ENCODE data around the gene COL15A1. TPM values are rescaled to one million over a fixed set of nuclear protein-coding genes. Genes with fewer than 3 reads are reported as not detected.
A peak's percentile ranks its signal among the peaks of the same experiment; 100 is the strongest.
"Not testable (repeated sequence)": the region's sequence is repeated elsewhere in the genome, so short reads cannot be mapped to it uniquely, and the experiment has no call there.

Gene COL15A1
- total RNA-seq, 1 donor from 2014 or later: 15.0 TPM

- peak in 1 of 2 donors; percentile 64 for DNase-seq (ENCODE audit: extremely low spot score in 2 of 2)
- H3K36me3 ChIP-seq: no peaks in the 10 kb centered on the region
- no peak overlapping the region for H3K4me3 ChIP-seq
- H3K27me3 ChIP-seq: no peaks in the 10 kb centered on the region
- no peak for TF ChIP-seq POLR2AphosphoS5 (IDR thresholded peaks at IDR 0.05; ENCODE audit: insufficient read depth in 1 of 2, low read depth in 1 of 2)
- no peak for TF ChIP-seq CTCF (IDR thresholded peaks at IDR 0.05)
- TF ChIP-seq POLR2A (IDR thresholded peaks at IDR 0.05): no peak
- no peak overlapping the region for H3K27ac ChIP-seq
- H3K4me1 ChIP-seq: peaks cover 7% of the 10 kb centered on the region
- intact Hi-C loops (cut with DNase I): no loop called here
- H3K9me3 ChIP-seq: no peaks in the 10 kb centered on the region
Measured at GRCh38 chr9:98899408-98900056, 44.2 kb upstream of the COL15A1 start.

GRCh38 chr9:98900244-98900643 lies 43.5 kb upstream of the COL15A1 start:
- no peaks in the 10 kb centered on the region for H3K36me3 ChIP-seq
- no peaks in the 10 kb centered on the region for H3K27me3 ChIP-seq
- H3K4me1 ChIP-seq: peaks cover 7% of the 10 kb centered on the region
- no peak overlapping the region for H3K4me3 ChIP-seq
- H3K9me3 ChIP-seq: no peaks in the 10 kb centered on the region
- DNase-seq (ENCODE audit: extremely low spot score in 2 of 2): peak in 1 of 2 donors; percentile 37
- intact Hi-C loops (cut with DNase I): no loop called here
- H3K27ac ChIP-seq: no peak overlapping the region
- TF ChIP-seq POLR2A (IDR thresholded peaks at IDR 0.05) (no peak), POLR2AphosphoS5 (IDR thresholded peaks at IDR 0.05; ENCODE audit: insufficient read depth in 1 of 2, low read depth in 1 of 2) (no peak), CTCF (IDR thresholded peaks at IDR 0.05) (no peak)

DNA sequence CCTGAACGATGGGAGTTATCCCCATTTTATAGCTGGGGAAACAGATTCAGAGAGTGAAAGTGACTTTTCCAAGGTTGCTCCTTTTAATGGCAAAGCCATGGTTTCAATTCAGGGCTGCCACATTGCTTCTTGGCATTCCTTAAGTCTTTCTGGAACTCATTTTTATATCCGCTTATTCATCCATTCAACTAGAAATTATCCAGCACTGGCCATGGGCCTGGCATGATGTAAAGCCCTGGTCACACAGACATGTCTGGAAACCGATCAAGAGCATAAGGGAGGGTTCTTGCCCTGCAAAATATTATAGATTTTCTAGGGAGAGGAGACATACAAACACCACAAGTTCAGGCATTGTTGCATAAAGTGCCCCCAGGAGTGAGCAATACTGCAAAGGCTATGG lies 43.0 kb upstream of the COL15A1 start:
- TF ChIP-seq POLR2A (IDR thresholded peaks at IDR 0.05): no peak
- no peak for TF ChIP-seq CTCF (IDR thresholded peaks at IDR 0.05)
- no peak for TF ChIP-seq POLR2AphosphoS5 (IDR thresholded peaks at IDR 0.05; ENCODE audit: insufficient read depth in 1 of 2, low read depth in 1 of 2)
- H3K36me3 ChIP-seq: no peaks in the 10 kb centered on the region
- no peaks in the 10 kb centered on the region for H3K27me3 ChIP-seq
- peaks cover 7% of the 10 kb centered on the region for H3K4me1 ChIP-seq
- peak in 1 of 2 donors; percentile 25 for DNase-seq (ENCODE audit: extremely low spot score in 2 of 2)
- no peak overlapping the region for H3K4me3 ChIP-seq
- H3K27ac ChIP-seq: no peak overlapping the region
- H3K9me3 ChIP-seq: no peaks in the 10 kb centered on the region
- intact Hi-C loops (cut with DNase I): no loop called here

GRCh38 chr9:98901843-98902242 lies 41.9 kb upstream of the COL15A1 start:
- H3K27me3 ChIP-seq; H3K27ac ChIP-seq; H3K36me3 ChIP-seq; H3K4me3 ChIP-seq; intact Hi-C loops (cut with DNase I); H3K9me3 ChIP-seq: not testable (repeated sequence)
- peak in 1 of 2 donors; percentile 47 for DNase-seq (ENCODE audit: extremely low spot score in 2 of 2)
- peaks cover 16% of the 10 kb centered on the region for H3K4me1 ChIP-seq

DNA sequence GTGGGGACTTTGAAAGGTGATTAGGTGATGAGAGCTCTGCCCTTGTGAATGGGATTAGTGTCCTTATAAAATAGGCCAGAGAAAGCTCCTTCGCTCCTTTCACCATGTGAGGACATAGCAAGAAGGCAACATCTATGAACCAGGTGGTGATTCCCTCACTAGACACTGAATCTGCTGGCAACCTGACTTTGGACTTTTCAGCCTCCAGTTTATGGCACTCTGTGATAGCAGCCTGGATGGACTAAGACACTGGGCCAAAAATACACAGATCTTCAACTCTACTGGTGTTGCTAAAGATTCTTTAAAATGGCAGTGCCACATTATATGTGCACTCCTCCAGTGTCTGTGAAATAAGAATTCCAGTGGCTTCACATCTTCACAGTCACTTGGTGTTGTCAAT lies 41.2 kb upstream of the COL15A1 start:
- Histone ChIP-seq H3K4me3 (no peak overlapping the region), H3K36me3 (no peaks in the 10 kb centered on the region), H3K27ac (no peak overlapping the region), H3K4me1 (peaks cover 22% of the 10 kb centered on the region), H3K27me3 (no peaks in the 10 kb centered on the region), H3K9me3 (no peaks in the 10 kb centered on the region)
- intact Hi-C loops (cut with DNase I): no loop called here
- DNase-seq (ENCODE audit: extremely low spot score in 2 of 2): peak in 1 of 2 donors; percentile 44
- no peak for TF ChIP-seq POLR2A (IDR thresholded peaks at IDR 0.05)
- no peak for TF ChIP-seq POLR2AphosphoS5 (IDR thresholded peaks at IDR 0.05; ENCODE audit: insufficient read depth in 1 of 2, low read depth in 1 of 2)
- TF ChIP-seq CTCF (IDR thresholded peaks at IDR 0.05): no peak
